GM20431 (cell line): ENCODE measurements around the gene MS4A1.
"Not testable (repeated sequence)": the region's sequence is repeated elsewhere in the genome, so short reads cannot be mapped to it uniquely, and the experiment has no call there.

Experiments
- in situ Hi-C: fragments of 300-500 bp; cut with MseI, MboI; formaldehyde crosslinking; loops from one replicate; pipeline ENCODE4 v1.15.0; 2020; ENCODE audit warnings: low sequenced_read_pairs; ENCODE audit not compliant: unreplicated experiment

MS4A1 gene

DNA sequence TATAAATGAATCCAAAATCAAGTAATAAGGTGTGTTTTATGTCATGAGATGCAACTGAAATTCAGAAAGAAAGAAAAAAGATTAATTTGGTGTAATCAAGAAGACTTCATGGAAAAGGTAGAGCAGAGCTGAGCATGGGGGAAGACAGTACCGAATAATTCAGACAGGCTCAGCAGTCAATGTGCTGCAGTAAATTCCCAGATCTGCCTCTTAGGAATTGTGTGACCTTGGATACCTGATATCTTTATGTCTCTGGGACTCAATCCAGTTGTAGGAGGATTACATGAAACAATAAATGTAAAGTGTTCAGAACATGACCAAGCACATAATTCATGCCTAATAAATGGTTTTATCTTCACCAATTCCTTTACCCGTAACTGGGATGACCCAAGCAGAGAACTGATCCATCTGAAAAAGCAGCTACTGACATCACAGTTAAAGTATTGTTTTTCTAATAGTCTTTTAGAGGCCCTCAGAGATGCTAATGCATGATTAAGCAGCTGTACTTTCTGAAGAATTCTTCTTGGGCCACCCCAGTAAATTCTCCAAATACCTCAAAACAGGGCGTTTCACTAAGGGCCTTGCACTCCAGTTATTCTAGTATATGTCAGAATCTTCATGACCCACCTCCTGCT is 44.7 kb downstream of the MS4A1 start:
- in situ Hi-C loops: no loop called here

DNA sequence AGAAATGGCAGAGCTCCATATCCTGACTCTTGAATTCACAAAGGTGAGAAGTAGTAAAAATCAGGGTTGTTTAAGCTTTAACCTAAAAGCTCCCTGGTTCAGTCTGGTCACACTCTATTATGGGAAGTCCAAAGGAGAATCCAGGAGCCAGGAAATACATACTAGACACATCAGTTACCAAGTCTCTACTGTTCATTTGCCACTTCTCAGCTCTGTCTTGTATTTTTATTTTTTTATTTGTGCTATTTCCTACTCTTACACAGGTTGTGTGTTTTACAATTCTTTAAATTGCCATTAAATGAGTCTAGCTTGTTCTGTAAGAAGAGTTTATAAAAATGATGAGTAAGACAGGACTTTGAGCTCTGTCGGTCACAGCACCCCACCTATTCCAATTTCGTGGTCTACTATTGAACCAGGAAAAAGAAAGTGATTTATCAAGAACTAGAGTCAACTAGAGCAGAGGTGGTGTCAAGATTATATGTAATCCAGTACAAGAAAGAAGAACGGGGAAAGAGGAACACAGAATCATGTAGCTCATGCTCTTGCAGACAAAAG is 46.7 kb downstream of the MS4A1 start:
- in situ Hi-C loops: no loop called here

DNA sequence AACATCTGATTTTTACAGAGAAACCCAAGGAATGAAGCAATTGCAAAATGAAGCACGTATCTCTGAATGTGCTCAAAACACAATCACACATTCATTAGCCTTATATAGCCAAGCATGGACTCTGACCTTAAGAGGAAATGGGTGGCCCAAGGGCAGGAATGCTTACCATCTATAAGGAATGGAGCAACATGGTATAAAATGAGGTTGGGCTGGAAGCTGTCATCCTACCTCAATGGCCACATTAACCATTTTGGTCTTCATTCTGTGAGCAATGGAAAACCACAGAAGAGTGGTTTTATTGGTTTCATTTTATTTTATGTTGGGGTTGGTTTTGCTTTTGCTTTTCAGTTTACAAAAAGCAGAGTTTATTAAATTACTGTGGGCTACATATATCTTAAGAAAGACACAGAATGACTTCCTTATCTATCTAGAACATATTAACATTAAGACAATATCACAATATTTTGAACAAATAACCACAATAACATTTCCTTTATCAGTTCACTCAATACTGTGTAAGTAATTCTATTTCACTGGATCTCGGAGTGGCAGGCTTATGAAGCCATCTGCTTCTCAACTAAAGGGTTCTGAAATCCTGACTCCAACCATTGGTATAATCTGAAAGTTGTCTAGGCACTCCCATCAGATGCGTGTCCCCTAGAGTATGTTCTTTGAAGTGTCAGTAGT is 48.7 kb downstream of the MS4A1 start:
- in situ Hi-C loops: no loop called here

DNA sequence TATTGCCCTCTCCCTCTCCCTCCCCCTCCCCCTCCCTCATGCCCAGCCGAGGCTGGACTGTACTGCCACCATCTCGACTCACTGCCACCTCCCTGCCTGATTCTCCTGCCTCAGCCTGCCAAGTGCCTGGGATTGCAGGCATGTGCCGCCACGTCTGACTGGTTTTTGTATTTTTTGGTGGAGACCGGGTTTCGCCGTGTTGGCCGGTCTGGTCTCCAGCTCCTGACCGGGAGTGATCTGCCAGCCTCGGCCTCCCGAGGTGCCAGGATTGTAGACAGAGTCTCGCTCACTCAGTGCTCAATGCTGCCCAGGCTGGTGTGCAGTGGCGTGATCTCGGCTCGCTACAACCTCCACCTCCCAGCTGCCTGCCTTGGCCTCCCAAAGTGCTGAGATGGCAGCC is 54.0 kb downstream of the MS4A1 start:
- in situ Hi-C loops: not testable (repeated sequence)

DNA sequence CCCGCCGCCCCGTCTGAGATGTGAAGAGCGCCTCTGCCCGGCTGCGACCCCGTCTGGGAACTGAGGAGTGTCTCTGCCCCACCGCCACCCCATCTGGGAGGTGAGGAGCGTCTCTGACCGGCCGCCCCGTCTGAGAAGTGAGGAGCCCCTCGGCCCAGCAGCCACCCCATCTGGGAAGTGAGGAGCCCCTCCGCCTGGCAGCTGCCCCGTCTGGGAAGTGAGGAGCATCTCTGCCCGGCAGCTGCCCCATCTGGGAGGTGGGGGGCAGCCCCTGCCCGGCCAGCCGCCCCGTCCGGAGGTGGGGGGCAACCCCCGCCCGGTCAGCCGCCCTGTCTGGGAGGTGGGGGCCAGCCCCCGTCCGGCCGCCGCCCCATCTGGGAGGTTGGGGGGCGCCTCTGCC is 54.6 kb downstream of the MS4A1 start:
- in situ Hi-C loops: not testable (repeated sequence)

DNA sequence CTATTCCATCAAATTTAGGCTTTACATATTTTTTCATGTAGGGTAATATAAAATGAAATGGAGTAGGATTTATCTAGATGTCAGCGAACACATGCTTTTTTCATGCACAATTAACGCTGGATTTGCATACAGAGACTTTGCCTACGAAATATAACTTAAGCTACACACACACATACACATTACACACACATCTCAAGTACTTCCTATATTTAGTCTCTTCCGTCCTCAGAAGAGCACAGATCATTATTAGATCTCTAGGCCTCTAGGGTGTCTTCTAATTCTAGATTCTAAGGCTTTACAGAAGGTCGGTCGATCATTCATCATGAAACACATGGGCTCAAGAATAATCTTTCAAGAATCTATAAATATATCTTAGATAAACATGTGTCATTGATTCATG is 55.7 kb downstream of the MS4A1 start:
- in situ Hi-C loops: no loop called here

DNA sequence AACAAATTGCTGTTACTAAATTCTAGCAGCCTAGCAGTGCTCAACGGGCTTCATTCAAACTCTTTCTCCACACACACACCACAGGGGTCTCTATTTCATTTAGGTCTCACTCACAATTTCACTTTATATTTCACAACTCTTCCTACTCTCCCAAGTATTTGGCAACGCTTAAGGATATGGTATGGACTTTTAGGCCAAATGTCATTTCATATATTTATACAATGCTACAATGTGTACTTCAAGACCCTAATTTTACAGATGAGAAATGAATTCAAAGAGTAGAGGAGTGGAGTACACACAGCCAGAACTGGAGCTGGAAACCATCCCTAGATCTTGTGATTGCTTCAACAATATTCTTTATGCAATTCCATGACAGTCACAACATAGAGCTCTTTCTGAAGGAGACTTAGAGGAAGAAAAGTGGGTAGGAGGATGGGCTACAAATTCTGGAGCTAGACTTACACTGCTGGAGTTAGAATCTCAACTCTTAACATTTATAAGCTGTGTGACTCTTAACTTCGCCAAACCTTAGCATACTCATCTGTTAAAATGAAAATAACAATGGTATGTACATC is 57.1 kb downstream of the MS4A1 start:
- in situ Hi-C loops: no loop called here

DNA sequence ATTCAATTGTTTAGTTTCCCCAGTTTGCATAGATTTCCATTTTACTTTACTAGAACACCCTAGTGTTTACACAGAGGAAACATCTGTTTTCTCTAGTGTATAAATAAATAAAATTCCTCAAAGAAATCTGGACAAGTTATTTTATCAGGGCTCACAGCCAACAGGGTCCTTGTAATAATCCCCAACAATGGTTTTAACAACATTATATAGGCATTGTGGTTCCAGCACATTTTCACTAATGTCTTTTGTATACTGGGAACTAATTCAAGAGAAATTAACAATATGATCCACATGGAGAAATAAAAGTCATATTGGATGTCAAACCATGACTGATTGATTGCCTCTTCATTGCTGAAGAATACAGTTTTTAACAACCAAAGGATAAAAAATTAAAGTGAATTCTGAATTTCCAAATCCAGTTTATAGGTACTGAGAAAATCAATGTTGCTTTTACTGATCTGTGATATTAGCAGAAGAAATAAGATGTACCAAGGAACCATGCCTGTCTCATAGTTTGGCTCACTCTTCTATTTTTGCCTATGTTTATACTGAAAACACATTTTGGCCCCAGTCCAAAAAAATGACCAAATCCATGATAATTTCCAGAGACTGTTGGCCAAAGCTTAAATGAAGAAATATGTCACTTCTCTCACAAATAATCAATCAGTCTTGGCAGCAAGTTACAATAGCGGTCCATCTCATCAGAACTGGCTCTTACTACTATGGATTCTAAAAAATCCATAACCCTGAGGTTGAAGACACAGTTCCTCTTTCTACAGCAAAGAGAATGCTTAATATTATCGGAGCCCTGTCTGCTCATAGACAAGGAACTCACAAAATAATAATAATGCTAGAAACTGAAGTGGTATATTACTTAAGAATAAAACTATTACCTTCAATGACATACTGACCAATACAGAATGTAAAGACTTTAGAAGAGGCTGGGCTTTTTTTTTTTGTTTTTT is 58.1 kb downstream of the MS4A1 start:
- in situ Hi-C loops: no loop called here

DNA sequence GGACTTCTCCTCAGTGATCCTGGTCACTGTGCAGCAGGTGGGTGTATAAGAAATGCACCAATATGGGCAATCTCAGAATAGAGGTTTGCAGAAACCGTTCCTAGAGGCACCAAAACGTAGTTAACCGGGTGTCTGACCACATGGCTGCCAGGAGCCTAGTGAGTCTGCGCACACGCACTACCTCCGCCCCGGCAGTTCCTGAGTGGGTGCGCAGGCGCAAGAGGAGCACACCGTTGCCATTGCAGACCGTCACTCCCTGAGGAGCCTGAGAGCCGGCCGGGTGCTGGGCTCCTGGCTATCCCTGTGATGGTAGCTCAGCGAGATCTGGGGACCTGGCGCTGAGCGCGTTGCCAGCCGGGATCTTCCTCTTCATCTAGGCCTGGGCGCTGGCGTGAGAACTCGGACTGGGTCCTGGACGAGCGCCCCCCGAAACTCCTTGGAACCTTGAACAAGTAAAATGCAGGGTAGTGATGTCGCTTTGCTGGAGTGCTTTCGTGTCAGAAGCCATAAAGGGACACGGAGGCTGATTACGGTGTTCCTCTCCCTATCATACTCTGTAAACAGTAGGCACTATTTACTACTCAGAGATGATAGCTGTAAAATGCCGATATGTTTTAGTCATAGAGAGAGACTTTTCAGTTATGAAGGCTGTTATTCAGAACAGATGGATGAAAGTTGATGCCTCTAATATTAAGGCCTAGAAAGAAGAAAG is 59.7 kb downstream of the MS4A1 start, which contains the start of gene MS4A13:
Gene MS4A13 (plus strand): TSS at position 249 of the 712 bp plus-strand sequence. CDS start 2,692 bp downstream, outside the sequence.
- in situ Hi-C loops: no loop called here
